ENCODE measurements around the gene RIIAD1. TPM values are rescaled to one million over a fixed set of nuclear protein-coding genes. Genes with fewer than 3 reads are reported as not detected.

The RIIAD1 gene
- total and polyA plus RNA-seq, 4 experiments from 2014 or later, result not detected

- peaks cover 4 to 8% (median 6%) of the 10 kb centered on the region in 4 donors for H3K4me1 Mint-ChIP-seq
- H3K4me1 ChIP-seq (ENCODE audit: insufficient read depth, low read length), result peaks cover 5% of the 10 kb centered on the region
- peaks cover 16% of the 10 kb centered on the region for H3K36me3 ChIP-seq (ENCODE audit: insufficient read depth, low read length)
- peak overlapping the region in 2 of 7 donors; percentile 33 to 36 for H3K27ac Mint-ChIP-seq
- DNase-seq, result no peak
- no peaks in the 10 kb centered on the region for H3K9me3 Mint-ChIP-seq
- intact Hi-C loops (cut with micrococcal nuclease), result no loop called here
- CTCF ChIA-PET (ENCODE audit: partially characterized antibody), result no interaction called here
- no peak overlapping the region for H3K4me3 Mint-ChIP-seq
- no peaks in the 10 kb centered on the region for H3K27me3 Mint-ChIP-seq
- H3K27ac ChIP-seq (ENCODE audit: low read depth, low read length), result no peak overlapping the region
- H3K27me3 ChIP-seq (ENCODE audit: insufficient read depth, low read length), result no peaks in the 10 kb centered on the region
- no peak overlapping the region for H3K4me3 ChIP-seq (ENCODE audit: low read length in 2 of 2)
- H3K9me3 ChIP-seq (ENCODE audit: control insufficient read depth in 1 of 2, low read length in 2 of 2), result no peaks in the 10 kb centered on the region
- POLR2A ChIA-PET (ENCODE audit: partially characterized antibody), result no interaction called here
- H3K36me3 Mint-ChIP-seq, result peaks cover 13 to 22% of the 10 kb centered on the region in 2 donors
These were observed 17.1 kb upstream of the RIIAD1 start for GRCh38 chr1:151704246-151704645.

- Histone ChIP-seq H3K36me3 (ENCODE audit: insufficient read depth, low read length) (peaks cover 8% of the 10 kb centered on the region), H3K4me1 (ENCODE audit: insufficient read depth, low read length) (peaks cover 5% of the 10 kb centered on the region), H3K27me3 (ENCODE audit: insufficient read depth, low read length) (no peaks in the 10 kb centered on the region), H3K9me3 (ENCODE audit: control insufficient read depth in 1 of 2, low read length in 2 of 2) (no peaks in the 10 kb centered on the region), H3K27ac (ENCODE audit: low read depth, low read length) (no peak overlapping the region), H3K4me3 (ENCODE audit: low read length in 2 of 2) (no peak overlapping the region)
- ChIA-PET POLR2A (ENCODE audit: partially characterized antibody) (no interaction called here), CTCF (ENCODE audit: partially characterized antibody) (no interaction called here)
- intact Hi-C loops (cut with micrococcal nuclease), result no loop called here
- no peaks in the 10 kb centered on the region for H3K27me3 Mint-ChIP-seq
- DNase-seq, result no peak
- H3K9me3 Mint-ChIP-seq, result no peaks in the 10 kb centered on the region
- H3K36me3 Mint-ChIP-seq, result peaks cover 4 to 14% of the 10 kb centered on the region in 2 donors
- peaks cover 4 to 8% (median 6%) of the 10 kb centered on the region in 4 donors for H3K4me1 Mint-ChIP-seq
- peak overlapping the region in 1 of 7 donors; percentile 24 for H3K27ac Mint-ChIP-seq
- no peak overlapping the region for H3K4me3 Mint-ChIP-seq
These were observed 16.2 kb upstream of the RIIAD1 start for GRCh38 chr1:151705146-151705545.

DNA sequence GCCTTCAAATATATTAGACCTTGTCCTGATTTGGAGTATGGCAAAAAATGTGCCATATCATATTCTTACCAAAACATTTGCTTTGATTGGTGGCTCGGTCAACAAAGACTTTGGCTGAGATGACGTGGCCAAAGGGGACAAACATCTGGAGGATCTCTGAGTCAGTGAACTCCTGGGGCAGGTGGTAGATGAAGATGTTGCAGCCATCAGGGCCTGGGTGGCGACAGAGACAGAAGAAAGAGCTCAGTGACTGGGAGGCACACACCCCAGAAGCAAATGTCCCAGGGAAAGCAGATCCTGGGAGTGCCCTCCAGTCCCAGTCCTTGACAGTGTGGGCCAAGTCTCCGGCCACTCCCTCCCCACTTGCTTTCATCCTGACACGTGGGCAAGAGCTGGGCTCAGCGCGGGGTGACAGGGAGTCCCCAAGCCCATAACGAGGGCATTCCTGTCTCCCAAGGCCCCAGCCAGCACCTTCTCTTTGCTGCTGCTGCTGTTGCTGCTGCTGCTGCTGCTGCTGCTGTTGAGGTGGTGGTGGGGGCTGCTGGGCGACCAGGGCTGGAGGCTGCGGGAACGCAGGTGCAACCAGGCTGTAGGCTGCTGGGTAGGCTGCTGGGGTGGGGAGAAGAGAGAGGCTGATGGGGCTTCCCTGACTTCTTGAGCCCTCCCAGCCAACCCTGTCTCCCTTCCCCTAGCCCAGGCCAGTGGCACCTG is 15.4 kb upstream of the RIIAD1 start:
- peaks cover 4 to 8% (median 6%) of the 10 kb centered on the region in 4 donors for H3K4me1 Mint-ChIP-seq
- DNase-seq, result no peak
- peaks cover 6% of the 10 kb centered on the region for H3K36me3 ChIP-seq (ENCODE audit: insufficient read depth, low read length)
- peaks cover 5% of the 10 kb centered on the region for H3K4me1 ChIP-seq (ENCODE audit: insufficient read depth, low read length)
- no peaks in the 10 kb centered on the region for H3K9me3 ChIP-seq (ENCODE audit: control insufficient read depth in 1 of 2, low read length in 2 of 2)
- H3K27me3 Mint-ChIP-seq, result no peaks in the 10 kb centered on the region
- intact Hi-C loops (cut with micrococcal nuclease), result no loop called here
- peak overlapping the region in 1 of 7 donors; percentile 80 for H3K27ac Mint-ChIP-seq
- H3K36me3 Mint-ChIP-seq, result peaks cover 2 to 6% of the 10 kb centered on the region in 2 donors
- H3K27ac ChIP-seq (ENCODE audit: low read depth, low read length), result no peak overlapping the region
- H3K4me3 ChIP-seq (ENCODE audit: low read length in 2 of 2), result no peak overlapping the region
- CTCF ChIA-PET (ENCODE audit: partially characterized antibody), result no interaction called here
- H3K4me3 Mint-ChIP-seq, result no peak overlapping the region
- no peaks in the 10 kb centered on the region for H3K27me3 ChIP-seq (ENCODE audit: insufficient read depth, low read length)
- H3K9me3 Mint-ChIP-seq, result no peaks in the 10 kb centered on the region
- POLR2A ChIA-PET (ENCODE audit: partially characterized antibody), result no interaction called here

DNA sequence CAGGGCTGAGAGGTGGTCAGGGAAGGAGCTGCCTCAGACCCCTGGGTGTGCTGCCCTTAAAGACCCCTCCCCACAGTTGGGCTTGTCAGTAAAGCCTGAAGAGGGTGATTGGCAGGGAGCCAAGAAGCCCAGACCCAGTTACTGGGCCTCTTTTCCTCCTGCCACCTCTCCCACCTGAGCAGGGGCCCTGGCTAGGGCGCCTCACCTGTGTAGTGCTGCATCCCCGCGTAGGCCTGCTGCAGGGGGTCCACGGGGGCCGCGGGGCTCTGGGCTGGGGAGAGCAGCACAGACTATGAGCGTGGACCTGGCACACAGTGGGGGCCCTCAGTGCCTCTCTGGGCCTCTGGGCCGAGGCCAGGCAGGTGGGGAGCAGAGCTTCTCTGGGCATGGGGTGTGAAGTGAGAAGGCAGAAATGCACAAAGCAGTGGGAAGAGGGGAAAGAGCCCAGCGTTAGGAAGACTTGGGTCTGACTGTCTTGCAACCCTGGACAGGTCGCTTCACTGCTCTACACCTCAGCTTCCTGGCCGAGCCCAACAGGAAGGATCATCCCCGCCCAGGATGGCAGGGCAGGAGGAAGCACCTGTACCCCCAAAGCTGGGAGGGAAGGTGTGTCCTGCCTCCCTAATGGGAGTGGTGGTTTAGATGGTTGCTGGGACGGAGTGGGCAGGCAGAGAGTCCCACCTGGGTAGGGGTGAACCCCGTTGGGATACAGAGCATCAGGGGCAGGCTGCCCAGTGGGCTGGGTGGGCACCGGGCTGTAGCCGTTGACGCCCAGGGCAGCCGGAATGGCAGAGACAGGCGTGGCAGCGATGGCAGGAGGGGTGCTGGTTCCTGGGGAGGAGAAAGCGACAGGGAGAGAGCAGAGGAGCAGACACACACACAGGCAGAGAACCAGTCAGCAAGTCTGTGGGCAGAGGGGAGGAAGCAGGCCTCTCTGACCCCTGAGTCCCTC is 14.6 kb upstream of the RIIAD1 start:
- Mint-ChIP-seq H3K9me3 (no peaks in the 10 kb centered on the region), H3K27ac (peak overlapping the region in 1 of 7 donors; percentile 60), H3K27me3 (no peaks in the 10 kb centered on the region), H3K4me3 (peak overlapping the region in 1 of 8 donors; percentile 29), H3K4me1 (peaks cover 4 to 8% (median 6%) of the 10 kb centered on the region in 4 donors), H3K36me3 (peaks cover 0 to 1% of the 10 kb centered on the region in 2 donors)
- no peak overlapping the region for H3K4me3 ChIP-seq (ENCODE audit: low read length in 2 of 2)
- H3K9me3 ChIP-seq (ENCODE audit: control insufficient read depth in 1 of 2, low read length in 2 of 2), result no peaks in the 10 kb centered on the region
- no peak for DNase-seq
- no peak overlapping the region for H3K27ac ChIP-seq (ENCODE audit: low read depth, low read length)
- no peaks in the 10 kb centered on the region for H3K27me3 ChIP-seq (ENCODE audit: insufficient read depth, low read length)
- ChIA-PET CTCF (ENCODE audit: partially characterized antibody) (no interaction called here), POLR2A (ENCODE audit: partially characterized antibody) (no interaction called here)
- peaks cover 5% of the 10 kb centered on the region for H3K4me1 ChIP-seq (ENCODE audit: insufficient read depth, low read length)
- intact Hi-C loops (cut with micrococcal nuclease), result no loop called here
- no peaks in the 10 kb centered on the region for H3K36me3 ChIP-seq (ENCODE audit: insufficient read depth, low read length)

- no peak overlapping the region for H3K4me3 ChIP-seq (ENCODE audit: low read length in 2 of 2)
- H3K4me1 Mint-ChIP-seq, result peaks cover 4 to 8% (median 6%) of the 10 kb centered on the region in 4 donors
- no peak overlapping the region for H3K27ac ChIP-seq (ENCODE audit: low read depth, low read length)
- no peaks in the 10 kb centered on the region for H3K27me3 ChIP-seq (ENCODE audit: insufficient read depth, low read length)
- no peak for DNase-seq
- H3K9me3 Mint-ChIP-seq, result no peaks in the 10 kb centered on the region
- H3K36me3 ChIP-seq (ENCODE audit: insufficient read depth, low read length), result no peaks in the 10 kb centered on the region
- peaks cover 0 to 3% of the 10 kb centered on the region in 2 donors for H3K27me3 Mint-ChIP-seq
- H3K4me1 ChIP-seq (ENCODE audit: insufficient read depth, low read length), result peaks cover 5% of the 10 kb centered on the region
- H3K9me3 ChIP-seq (ENCODE audit: control insufficient read depth in 1 of 2, low read length in 2 of 2), result no peaks in the 10 kb centered on the region
- CTCF ChIA-PET (ENCODE audit: partially characterized antibody), result no interaction called here
- POLR2A ChIA-PET (ENCODE audit: partially characterized antibody), result no interaction called here
- no peaks in the 10 kb centered on the region for H3K36me3 Mint-ChIP-seq
- H3K4me3 Mint-ChIP-seq, result no peak overlapping the region
- intact Hi-C loops (cut with micrococcal nuclease), result no loop called here
- no peak overlapping the region for H3K27ac Mint-ChIP-seq
These were observed 13.7 kb upstream of the RIIAD1 start for GRCh38 chr1:151707541-151708065.

GRCh38 chr1:151708891-151709290 is 12.4 kb upstream of the RIIAD1 start:
- H3K27ac Mint-ChIP-seq, result no peak overlapping the region
- peaks cover 0 to 8% (median 3%) of the 10 kb centered on the region in 4 donors for H3K4me1 Mint-ChIP-seq

More at GRCh38 chr1:151708891-151709290, 12.4 kb upstream of the RIIAD1 start:
- H3K27me3 Mint-ChIP-seq, result peaks cover 5 to 6% of the 10 kb centered on the region in 2 donors
- no peaks in the 10 kb centered on the region for H3K27me3 ChIP-seq (ENCODE audit: insufficient read depth, low read length)
- H3K4me3 Mint-ChIP-seq, result no peak overlapping the region
- H3K9me3 Mint-ChIP-seq, result no peaks in the 10 kb centered on the region
- intact Hi-C loops (cut with micrococcal nuclease), result no loop called here
- CTCF ChIA-PET (ENCODE audit: partially characterized antibody), result interaction anchor here (0.9 kb wide), 1 partner anchor 131 kb away, joined by 3 read pairs; no protein-coding TSS in a partner anchor
- POLR2A ChIA-PET (ENCODE audit: partially characterized antibody), result no interaction called here
- H3K9me3 ChIP-seq (ENCODE audit: control insufficient read depth in 1 of 2, low read length in 2 of 2), result no peaks in the 10 kb centered on the region
- no peaks in the 10 kb centered on the region for H3K4me1 ChIP-seq (ENCODE audit: insufficient read depth, low read length)
- no peaks in the 10 kb centered on the region for H3K36me3 ChIP-seq (ENCODE audit: insufficient read depth, low read length)
- no peak overlapping the region for H3K4me3 ChIP-seq (ENCODE audit: low read length in 2 of 2)
- DNase-seq, result no peak
- no peaks in the 10 kb centered on the region for H3K36me3 Mint-ChIP-seq
- no peak overlapping the region for H3K27ac ChIP-seq (ENCODE audit: low read depth, low read length)

All from CD4-positive, alpha-beta memory T cell (primary cell).